Head of caudate nucleus (tissue), 42 donors: ENCODE measurements around the gene KCNJ18.
A peak's percentile ranks its signal among the peaks of the same experiment; 100 is the strongest.
"Not testable (repeated sequence)": the region's sequence is repeated elsewhere in the genome, so short reads cannot be mapped to it uniquely, and the experiment has no call there.

Experiments used
- DNase-seq, 42 donors: peaks; one replicate each; pipeline versions ENCODE4 v3.0.0 to v3.0.0-alpha.2; 2020 to 2021; ENCODE audit warnings: mixed read lengths in 7 of 42
- intact Hi-C: fragments of 100-400 bp; cut with DNase I; formaldehyde crosslinking; loops from one replicate; pipeline ENCODE4 v1.15.0; 2022

Gene KCNJ18

GRCh38 chr17:21742326-21742725, 50.0 kb downstream of the KCNJ18 start:
- intact Hi-C loops: no loop called here
- no peak for DNase-seq

- intact Hi-C loops, DNase-seq: not testable (repeated sequence)
Observed at GRCh38 chr17:21744151-21744550, 51.8 kb downstream of the KCNJ18 start.

GRCh38 chr17:21744621-21745020, 52.3 kb downstream of the KCNJ18 start:
- intact Hi-C loops, DNase-seq: not testable (repeated sequence)

GRCh38 chr17:21745385-21746054, 53.2 kb downstream of the KCNJ18 start:
- intact Hi-C loops: not testable (repeated sequence)

GRCh38 chr17:21746415-21746814, 54.1 kb downstream of the KCNJ18 start:
- DNase-seq, intact Hi-C loops: not testable (repeated sequence)

More at GRCh38 chr17:21745385-21746054, 53.2 kb downstream of the KCNJ18 start:
- DNase-seq: not testable (repeated sequence)

- DNase-seq, intact Hi-C loops: not testable (repeated sequence)
Observed at GRCh38 chr17:21747195-21747915, 55.0 kb downstream of the KCNJ18 start.

GRCh38 chr17:21748686-21749085, 56.4 kb downstream of the KCNJ18 start:
- intact Hi-C loops, DNase-seq: not testable (repeated sequence)

- peak in 1 of 42 donors; percentile 33 for DNase-seq
- intact Hi-C loops: not testable (repeated sequence)
Observed at GRCh38 chr17:21749696-21750531, 57.6 kb downstream of the KCNJ18 start.

GRCh38 chr17:21751111-21751510, 58.8 kb downstream of the KCNJ18 start:
- intact Hi-C loops: not testable (repeated sequence)
- peak in 1 of 42 donors; percentile 27 for DNase-seq
